LNCaP clone FGC (cell line): Measurements from ENCODE around the gene CDCA5.

Experiments
- DNase-seq: peaks from one replicate; pipeline ENCODE4 v3.0.0-alpha.2; 2011; ENCODE audit warnings: low read depth
- H3K4me3 ChIP-seq: 2 replicates; pipeline ENCODE4 v1.5.1; 2011; ENCODE audit warnings: mild to moderate bottlenecking, low read depth, low read length, control low read depth
- CTCF ChIP-seq: IDR thresholded peaks from 2 replicates; pipeline ENCODE4 v1.5.1; 2012; ENCODE audit warnings: mild to moderate bottlenecking; ENCODE audit not compliant: control insufficient read depth, insufficient read depth; ENCODE audit errors: extremely low read depth

CDCA5 gene

GRCh38 chr11:65083834-65084597 is at the start of gene CDCA5, which contains the start of gene ZFPL1:
CDCA5 (minus strand) TSS chr11:65084040; CDS start chr11:65083978, 62 bp downstream.
ZFPL1 (plus strand) TSS chr11:65084222; CDS start chr11:65084699, 477 bp downstream.
- TF ChIP-seq CTCF: no peak
- DNase-seq: peak; percentile 82

GRCh38 chr11:65132988-65133700 is 49.3 kb upstream of the CDCA5 start:
- H3K4me3 ChIP-seq: peak overlapping the region; percentile 100
- peak; percentile 58 for DNase-seq

More at GRCh38 chr11:65083834-65084597, at the start of gene CDCA5, which contains the start of gene ZFPL1:
- H3K4me3 ChIP-seq: peak within 1 kb of the TSS; percentile 99

GRCh38 chr11:65132238-65132987 is 48.6 kb upstream of the CDCA5 start:
- TF ChIP-seq CTCF: no peak

More at GRCh38 chr11:65132988-65133700, 49.3 kb upstream of the CDCA5 start:
- no peak for TF ChIP-seq CTCF

GRCh38 chr11:65131895-65132237 is 48.0 kb upstream of the CDCA5 start:
- no peak for DNase-seq
- no peak for TF ChIP-seq CTCF
- H3K4me3 ChIP-seq: no peak overlapping the region

More at GRCh38 chr11:65132238-65132987, 48.6 kb upstream of the CDCA5 start:
- H3K4me3 ChIP-seq: peak overlapping the region; percentile 100
- no peak for DNase-seq

GRCh38 chr11:65131417-65131776 is 47.6 kb upstream of the CDCA5 start:
- H3K4me3 ChIP-seq: no peak overlapping the region
- no peak for DNase-seq
- TF ChIP-seq CTCF: no peak

GRCh38 chr11:65130631-65131416 is 47.0 kb upstream of the CDCA5 start:
- no peak overlapping the region for H3K4me3 ChIP-seq
- no peak for DNase-seq
- TF ChIP-seq CTCF: no peak
